D341Med (cell line): ENCODE data around the gene CORO2A.
"Not testable (repeated sequence)": the region's sequence is repeated elsewhere in the genome, so short reads cannot be mapped to it uniquely, and the experiment has no call there.

Experiments used
- DNase-seq: peaks from one replicate; pipeline ENCODE4 v3.0.0; 2012; ENCODE audit warnings: low spot score

The CORO2A gene

DNA sequence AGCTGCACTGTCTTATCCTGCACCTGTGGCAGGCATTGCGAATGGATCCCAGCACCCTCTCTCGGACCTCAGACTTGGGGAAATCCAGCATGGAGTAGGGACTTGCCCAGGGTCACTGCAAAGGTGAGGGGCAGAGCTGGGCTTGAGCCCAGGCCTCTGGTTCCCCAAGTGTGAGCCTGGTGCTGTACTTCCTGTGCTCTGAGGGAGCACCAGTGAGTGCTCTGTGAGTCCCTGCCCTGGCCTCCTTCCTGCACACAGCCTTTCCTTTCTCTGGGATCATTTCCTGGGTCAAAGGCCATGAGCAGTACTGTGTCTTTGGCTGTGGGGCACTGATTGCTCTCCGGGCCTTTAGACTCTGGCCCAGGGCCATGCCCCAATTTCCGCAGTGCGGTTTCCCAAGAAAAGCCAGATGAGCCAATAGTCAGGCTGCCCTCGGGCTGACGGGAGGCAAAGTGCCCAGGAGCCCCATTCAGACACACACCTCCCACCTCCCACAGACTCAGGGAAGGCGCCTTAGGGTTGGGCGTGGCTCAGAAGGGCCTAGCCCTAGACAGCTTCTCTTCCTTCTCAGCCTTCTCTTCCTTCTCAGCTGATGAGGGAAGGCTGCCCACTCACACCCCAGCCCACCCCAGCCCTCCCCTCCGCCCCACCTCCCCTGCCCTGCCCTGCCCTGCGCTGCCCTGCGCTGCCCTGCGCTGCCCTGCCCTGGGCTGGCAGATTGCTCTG, 50.1 kb downstream of the CORO2A start:
- no peak for DNase-seq

- no peak for DNase-seq
Observed at GRCh38 chr9:98140503-98140902, 51.9 kb downstream of the CORO2A start.

DNA sequence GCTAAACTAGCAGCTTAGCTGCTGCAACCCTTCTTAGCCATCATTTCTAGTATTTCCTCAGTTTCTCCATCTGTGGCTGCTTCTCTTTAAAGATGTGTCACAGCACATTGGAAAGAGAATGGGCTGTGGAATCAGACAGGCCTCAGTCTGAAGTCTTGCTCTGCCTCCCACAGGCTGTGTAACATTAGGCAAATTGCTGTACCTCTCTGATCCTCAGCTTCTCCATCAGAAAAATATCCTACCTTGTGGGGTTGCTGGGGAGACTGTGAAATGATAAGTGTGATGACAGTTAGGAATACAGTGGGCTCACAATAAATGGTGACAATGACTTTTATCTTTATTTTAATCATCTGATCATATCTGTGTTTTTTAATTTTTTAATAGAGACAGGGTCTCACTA, 55.9 kb downstream of the CORO2A start:
- no peak for DNase-seq

DNA sequence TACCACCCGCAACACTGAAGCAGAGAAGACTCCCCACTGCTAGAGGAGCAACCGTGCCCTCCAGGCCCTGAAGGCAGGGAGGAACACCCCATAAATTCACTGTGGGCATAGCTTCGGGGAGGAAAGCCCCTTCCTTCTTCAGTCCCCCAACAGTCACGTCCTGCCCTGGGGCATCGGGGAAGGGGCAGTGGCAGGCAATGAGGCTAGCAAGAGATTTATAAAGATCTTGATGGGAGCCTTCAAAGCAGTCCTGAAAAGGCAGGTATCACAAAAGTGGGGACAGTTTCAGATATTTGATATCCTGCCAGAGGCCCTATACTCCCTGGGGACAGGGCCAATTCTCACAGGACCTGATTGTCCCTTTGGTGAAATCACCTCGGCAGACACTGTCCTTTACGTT, 56.5 kb downstream of the CORO2A start:
- no peak for DNase-seq

- no peak for DNase-seq
Observed at GRCh38 chr9:98135558-98135934, 56.9 kb downstream of the CORO2A start.

GRCh38 chr9:98134702-98135557, 57.5 kb downstream of the CORO2A start:
- DNase-seq, result no peak

DNA sequence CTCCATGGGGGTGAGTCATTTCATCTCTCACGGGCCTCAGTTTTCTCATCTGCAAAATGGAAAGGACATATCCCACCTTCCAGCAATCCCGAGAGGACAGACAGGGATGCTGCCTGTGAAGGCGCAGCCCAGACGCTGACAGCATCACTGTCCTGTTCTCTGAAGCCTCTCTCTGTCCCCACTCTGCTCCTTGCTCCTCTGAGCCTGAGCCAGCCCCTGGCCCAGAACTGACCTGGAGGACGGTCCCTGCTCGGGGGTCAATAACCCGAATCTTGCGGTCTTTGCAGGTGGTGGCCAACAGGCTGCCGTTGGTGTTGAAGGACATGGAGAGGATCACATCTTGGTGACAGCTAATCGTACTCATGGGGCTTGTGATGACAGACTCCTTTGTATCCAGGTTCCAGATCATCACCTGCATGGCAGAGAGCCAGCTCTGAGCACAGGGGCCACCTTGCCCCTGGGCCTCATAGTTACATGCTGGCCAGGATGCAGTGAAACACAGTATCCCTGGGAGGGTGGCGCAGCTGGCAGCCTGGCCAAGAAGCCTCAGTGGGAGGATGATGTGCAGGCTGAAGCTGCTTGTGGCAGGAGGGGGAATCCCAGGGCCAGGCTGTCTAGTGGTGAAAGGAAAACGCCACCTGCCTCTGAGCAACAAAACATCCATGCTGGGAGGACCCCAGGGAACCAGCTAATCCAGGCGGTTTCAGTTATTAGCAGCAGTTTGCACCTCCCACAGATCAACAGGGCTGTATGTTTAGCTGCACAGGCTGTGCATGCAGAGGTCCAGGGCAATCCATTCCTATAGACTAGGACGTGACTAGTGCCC, 59.4 kb downstream of the CORO2A start:
- peak; percentile 84 for DNase-seq

DNA sequence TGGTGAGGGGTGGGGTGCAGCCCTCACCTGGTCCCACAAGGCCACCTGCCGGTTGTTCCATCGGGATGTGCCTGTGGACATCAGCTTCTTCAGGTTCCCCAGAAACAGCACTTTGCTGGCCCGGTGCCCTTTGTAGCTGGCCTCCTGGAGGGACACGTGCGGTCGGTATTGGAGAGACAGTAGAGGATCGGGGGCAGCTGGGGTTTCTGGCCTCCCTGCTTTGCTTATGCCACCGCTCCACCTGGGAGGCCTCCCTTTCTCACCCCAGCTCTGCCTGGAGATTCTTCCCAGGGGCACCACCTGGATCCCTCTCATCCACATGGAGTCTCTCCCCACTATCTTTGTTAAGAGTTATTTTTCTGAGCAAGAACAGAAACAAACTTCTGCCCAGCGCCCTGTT, 60.3 kb downstream of the CORO2A start:
- no peak for DNase-seq

GRCh38 chr9:98130576-98131228, 61.7 kb downstream of the CORO2A start:
- no peak for DNase-seq

GRCh38 chr9:98130060-98130459, 62.4 kb downstream of the CORO2A start:
- not testable (repeated sequence) for DNase-seq

DNA sequence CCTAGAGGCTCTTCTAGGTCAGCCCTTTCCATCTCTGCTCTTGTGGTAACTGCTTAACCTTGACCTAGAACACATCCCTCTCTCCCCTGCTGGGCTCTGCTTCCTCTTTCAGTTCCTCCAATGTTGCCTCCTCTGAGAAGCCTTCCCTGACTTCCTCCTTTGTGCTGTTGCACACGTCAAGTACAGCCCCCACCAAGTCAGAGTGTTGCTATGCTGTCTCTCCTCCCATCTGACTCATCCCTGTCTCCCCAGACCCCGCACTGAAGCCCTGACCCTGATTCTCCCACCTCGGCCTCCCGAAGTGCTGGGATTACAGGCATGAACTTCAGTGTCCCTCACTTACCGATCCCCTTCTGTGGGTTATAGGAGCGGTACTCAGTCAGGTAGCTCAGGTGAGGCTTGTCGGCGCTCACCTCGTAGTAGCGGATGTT, 63.0 kb downstream of the CORO2A start:
- no peak for DNase-seq

GRCh38 chr9:98128316-98128715, 64.1 kb downstream of the CORO2A start:
- DNase-seq, result no peak

DNA sequence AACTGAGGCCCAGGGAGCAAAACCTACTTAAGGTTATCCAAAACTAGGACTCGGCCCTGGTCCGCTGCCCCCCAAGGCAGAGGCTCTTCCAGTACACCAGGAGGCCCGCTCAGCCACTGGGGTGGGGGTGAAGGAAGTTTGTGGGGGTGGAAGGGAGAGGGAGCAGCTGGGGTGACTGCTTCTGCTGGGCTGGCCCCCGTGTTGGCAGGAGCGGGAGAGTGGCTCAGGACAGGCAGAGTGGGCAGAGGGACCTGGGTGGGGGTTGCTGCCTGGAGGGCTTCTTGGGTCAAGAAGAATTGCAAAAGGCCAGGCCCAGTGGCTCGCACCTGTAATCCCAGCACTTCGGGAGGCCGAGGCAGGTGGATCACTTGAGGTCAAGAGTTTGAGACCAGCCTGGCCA, 65.2 kb downstream of the CORO2A start:
- DNase-seq, result no peak

GRCh38 chr9:98124637-98125426, 67.6 kb downstream of the CORO2A start:
- DNase-seq, result no peak

GRCh38 chr9:98124091-98124490, 68.3 kb downstream of the CORO2A start:
- DNase-seq, result not testable (repeated sequence)

- DNase-seq, result no peak
Observed at GRCh38 chr9:98121058-98121457, 71.4 kb downstream of the CORO2A start.

GRCh38 chr9:98120476-98120875, 72.0 kb downstream of the CORO2A start:
- no peak for DNase-seq

GRCh38 chr9:98118640-98119601, 73.5 kb downstream of the CORO2A start, which contains the start of gene TRIM14:
TSS of gene TRIM14 (minus strand) at chr9:98119222. CDS start at chr9:98119188, 34 bp downstream.
- DNase-seq, result peak; percentile 59

GRCh38 chr9:98117984-98118639, 74.3 kb downstream of the CORO2A start:
- no peak for DNase-seq
